Neural crest cell (in vitro differentiated cells): ENCODE data around the gene MCC. TPM values are rescaled to one million over a fixed set of nuclear protein-coding genes. Genes with fewer than 3 reads are reported as not detected.
"Not testable (repeated sequence)": the region's sequence is repeated elsewhere in the genome, so short reads cannot be mapped to it uniquely, and the experiment has no call there.

Experiments
- DNase-seq: peaks from one replicate; pipeline ENCODE4 v3.0.0; 2021; ENCODE audit warnings: low read depth, mixed read lengths, low spot score
- H3K27ac Mint-ChIP-seq: one replicate; pipeline ENCODE4 v1.8.0; 2021; ENCODE audit warnings: mild to moderate bottlenecking, mixed read lengths; ENCODE audit not compliant: unreplicated experiment
- H3K27me3 Mint-ChIP-seq: 2 replicates; pipeline ENCODE4 v1.8.0; 2021; ENCODE audit warnings: low read depth, mild to moderate bottlenecking, mixed read lengths
- H3K36me3 Mint-ChIP-seq: 2 replicates; pipeline ENCODE4 v1.8.0; 2021; ENCODE audit warnings: low read depth, mild to moderate bottlenecking, mixed read lengths
- H3K4me1 Mint-ChIP-seq: 2 replicates; pipeline ENCODE4 v1.8.0; 2021; ENCODE audit warnings: mixed read lengths
- H3K4me3 Mint-ChIP-seq: one replicate; pipeline ENCODE4 v1.8.0; 2021; ENCODE audit warnings: mild to moderate bottlenecking, mixed read lengths
- H3K9me3 Mint-ChIP-seq: 2 replicates; pipeline ENCODE4 v1.8.0; 2021; ENCODE audit warnings: mixed read lengths
- total RNA-seq: library from RNA; stranded (reverse); gene quantifications from 2 replicates; pipeline ENCODE4 v1.2.1, GENCODE V29; 2021
- TF ChIP-seq, protein P1 (sequence below): fragments of 200-600 bp; sonication (generic); conservative IDR thresholded peaks from 2 replicates; pipeline ENCODE4 v1.5.0; 2021; ENCODE audit warnings: antibody characterized with exemption, mild to moderate bottlenecking

Gene MCC
- total RNA-seq, 1 donor from 2014 or later: 10.8 TPM

DNA sequence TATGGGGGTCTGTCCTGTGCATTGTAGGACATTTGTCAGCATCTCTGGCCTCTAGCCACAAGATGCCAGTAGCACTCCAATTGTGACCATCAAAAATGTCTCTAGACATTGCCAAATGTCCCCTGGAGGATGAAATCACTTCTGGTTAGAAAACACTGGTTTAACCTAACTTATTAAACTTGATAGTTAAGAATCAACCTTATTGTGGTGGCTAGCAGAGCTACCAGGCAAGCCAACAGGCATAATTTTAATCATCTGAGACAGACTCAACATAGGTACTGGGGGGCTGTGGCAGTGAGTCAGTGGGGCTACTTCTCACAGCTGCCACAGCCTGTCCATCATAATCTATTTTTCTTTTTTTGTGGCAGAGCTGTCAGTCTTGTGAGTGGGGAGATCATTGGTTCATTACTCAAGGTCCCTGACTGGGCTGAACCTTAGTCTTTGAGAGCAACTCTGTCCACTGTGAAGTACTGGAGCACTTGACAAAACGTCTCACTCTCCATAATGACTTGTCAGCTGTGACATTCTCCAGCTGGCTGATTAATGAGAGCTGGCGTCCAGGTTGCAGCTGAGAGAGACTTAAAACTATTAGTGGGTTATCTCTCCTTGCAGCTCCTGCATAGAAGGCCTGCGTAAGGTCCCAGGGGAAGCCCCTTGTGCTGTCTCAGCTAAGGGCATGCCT lies 403.7 kb downstream of the MCC start:
- Mint-ChIP-seq H3K27ac (no peak overlapping the region), H3K36me3 (peaks cover 16% of the 10 kb centered on the region), H3K27me3 (no peaks in the 10 kb centered on the region), H3K4me1 (peaks cover 13% of the 10 kb centered on the region), H3K4me3 (no peak overlapping the region), H3K9me3 (peaks cover 2% of the 10 kb centered on the region)
- TF ChIP-seq, protein P1, sequence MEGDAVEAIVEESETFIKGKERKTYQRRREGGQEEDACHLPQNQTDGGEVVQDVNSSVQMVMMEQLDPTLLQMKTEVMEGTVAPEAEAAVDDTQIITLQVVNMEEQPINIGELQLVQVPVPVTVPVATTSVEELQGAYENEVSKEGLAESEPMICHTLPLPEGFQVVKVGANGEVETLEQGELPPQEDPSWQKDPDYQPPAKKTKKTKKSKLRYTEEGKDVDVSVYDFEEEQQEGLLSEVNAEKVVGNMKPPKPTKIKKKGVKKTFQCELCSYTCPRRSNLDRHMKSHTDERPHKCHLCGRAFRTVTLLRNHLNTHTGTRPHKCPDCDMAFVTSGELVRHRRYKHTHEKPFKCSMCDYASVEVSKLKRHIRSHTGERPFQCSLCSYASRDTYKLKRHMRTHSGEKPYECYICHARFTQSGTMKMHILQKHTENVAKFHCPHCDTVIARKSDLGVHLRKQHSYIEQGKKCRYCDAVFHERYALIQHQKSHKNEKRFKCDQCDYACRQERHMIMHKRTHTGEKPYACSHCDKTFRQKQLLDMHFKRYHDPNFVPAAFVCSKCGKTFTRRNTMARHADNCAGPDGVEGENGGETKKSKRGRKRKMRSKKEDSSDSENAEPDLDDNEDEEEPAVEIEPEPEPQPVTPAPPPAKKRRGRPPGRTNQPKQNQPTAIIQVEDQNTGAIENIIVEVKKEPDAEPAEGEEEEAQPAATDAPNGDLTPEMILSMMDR: no peak
- DNase-seq: no peak

DNA sequence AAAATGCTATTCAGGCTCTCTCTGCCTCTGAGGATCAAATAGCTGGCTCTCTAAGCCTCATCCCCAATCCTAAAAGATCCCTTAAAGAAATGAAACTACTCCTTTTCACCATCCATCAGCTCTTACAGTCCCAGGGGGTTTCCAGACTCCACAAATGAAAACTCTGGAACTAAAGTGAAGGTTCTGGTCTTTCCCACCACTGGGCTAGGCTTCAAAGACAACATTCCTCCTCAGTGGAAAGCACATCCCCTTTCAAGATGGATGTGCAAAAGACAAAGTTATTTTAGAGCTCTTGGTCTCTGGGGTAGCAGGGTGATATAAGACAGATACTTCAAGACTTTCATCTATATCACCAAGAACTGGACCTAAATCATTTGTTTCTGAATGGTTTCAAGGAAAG lies 404.8 kb downstream of the MCC start:
- Mint-ChIP-seq H3K9me3 (peaks cover 8% of the 10 kb centered on the region), H3K27ac (no peak overlapping the region), H3K27me3 (no peaks in the 10 kb centered on the region), H3K4me3 (no peak overlapping the region), H3K4me1 (peaks cover 13% of the 10 kb centered on the region), H3K36me3 (peaks cover 22% of the 10 kb centered on the region)
- DNase-seq: no peak
- TF ChIP-seq, protein P1: no peak

DNA sequence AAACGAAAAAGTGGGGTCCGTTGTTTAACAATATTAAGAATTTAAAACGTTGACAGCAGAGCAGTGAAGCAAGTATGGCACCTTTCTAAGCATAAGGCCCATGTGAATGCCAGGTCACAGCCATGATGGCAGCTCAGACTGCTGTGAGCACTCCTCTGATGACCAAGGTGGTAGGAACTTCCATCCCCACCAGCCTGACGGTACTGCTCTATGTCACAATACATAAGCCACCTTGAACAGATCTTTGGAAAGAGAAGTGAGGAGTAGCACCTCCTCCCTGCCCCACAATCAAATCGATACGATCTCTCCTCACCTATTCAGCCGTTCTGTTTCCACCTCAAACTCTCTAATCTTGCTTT lies 405.7 kb downstream of the MCC start:
- TF ChIP-seq, protein P1: no peak
- Mint-ChIP-seq H3K4me3 (no peak overlapping the region), H3K36me3 (peaks cover 24% of the 10 kb centered on the region), H3K27ac (peak overlapping the region; percentile 46), H3K9me3 (peaks cover 8% of the 10 kb centered on the region), H3K27me3 (no peaks in the 10 kb centered on the region), H3K4me1 (peaks cover 13% of the 10 kb centered on the region)
- no peak for DNase-seq

DNA sequence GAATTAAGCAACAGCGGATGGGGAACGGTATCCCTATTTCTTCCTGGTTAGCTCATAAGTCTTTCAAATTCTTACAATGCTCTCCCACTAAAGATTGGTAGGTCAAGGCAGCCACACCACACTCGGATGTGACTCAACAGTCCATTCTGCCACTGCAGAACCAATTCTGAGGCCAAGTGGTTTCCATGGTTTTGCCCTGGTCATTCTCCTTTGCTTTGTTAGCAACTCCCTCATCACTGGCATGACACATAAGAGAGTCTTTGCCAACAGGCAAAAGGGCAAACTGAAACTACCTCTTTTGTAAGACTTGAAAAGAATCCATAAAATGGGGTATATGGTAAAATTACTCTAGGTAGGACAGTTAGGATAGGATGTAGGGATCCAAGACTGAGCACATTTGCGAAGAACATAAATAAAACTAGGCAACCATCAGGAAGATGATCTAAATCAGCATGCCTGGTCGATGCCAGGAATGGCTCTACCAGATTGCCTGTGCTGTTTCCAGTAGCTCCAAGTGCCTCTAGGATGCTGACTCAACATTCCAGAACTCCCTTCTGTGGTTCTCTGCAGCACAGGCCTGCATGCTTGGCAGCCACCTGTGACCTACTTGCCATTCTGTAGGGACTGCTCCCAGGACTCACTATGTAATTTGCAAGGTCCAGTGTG lies 406.2 kb downstream of the MCC start:
- peaks cover 11% of the 10 kb centered on the region for H3K9me3 Mint-ChIP-seq
- H3K36me3 Mint-ChIP-seq: peaks cover 28% of the 10 kb centered on the region
- no peaks in the 10 kb centered on the region for H3K27me3 Mint-ChIP-seq

DNA sequence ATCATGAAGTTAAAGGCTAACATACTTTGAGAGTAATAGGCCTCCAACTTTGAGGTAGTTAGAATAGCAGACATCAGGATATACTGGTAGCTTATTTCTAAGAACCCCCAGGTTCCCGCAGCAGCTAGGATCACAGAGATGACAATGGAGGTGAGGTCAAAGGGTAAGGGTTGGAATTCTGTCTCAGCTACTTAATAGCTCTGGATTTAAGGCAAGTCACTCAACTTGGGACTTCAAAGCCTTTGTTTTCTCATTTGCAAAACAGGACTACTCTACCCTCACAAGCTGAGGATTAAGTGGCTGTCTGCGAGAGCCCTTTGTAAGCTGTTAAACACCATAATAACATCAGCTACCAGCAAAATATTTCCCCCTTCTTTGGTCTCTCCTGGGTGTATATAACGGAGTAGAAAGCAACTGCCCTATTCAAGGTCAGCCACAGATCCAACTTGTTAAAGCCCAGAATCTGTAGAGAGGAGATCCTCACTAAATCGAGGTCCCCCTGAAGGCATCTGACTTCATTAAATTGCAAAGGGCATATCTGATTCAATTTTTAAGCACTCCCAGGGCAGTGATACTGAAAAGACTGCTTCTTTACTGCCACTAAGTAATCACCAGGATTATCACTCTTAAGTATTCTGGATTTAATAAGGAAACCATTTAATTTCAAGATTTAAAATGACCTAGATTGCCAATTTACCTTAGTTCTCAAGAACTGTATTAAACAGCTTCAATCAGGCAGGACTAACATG lies 407.0 kb downstream of the MCC start:
- Mint-ChIP-seq H3K9me3 (peaks cover 11% of the 10 kb centered on the region), H3K36me3 (peaks cover 33% of the 10 kb centered on the region), H3K4me1 (peaks cover 13% of the 10 kb centered on the region), H3K27me3 (no peaks in the 10 kb centered on the region), H3K27ac (no peak overlapping the region), H3K4me3 (no peak overlapping the region)
- no peak for DNase-seq
- TF ChIP-seq, protein P1: no peak

More for the DNA sequence above, 406.2 kb downstream of the MCC start:
- Mint-ChIP-seq H3K4me3 (no peak overlapping the region), H3K27ac (no peak overlapping the region), H3K4me1 (peaks cover 13% of the 10 kb centered on the region)
- no peak for DNase-seq
- TF ChIP-seq, protein P1: no peak

DNA sequence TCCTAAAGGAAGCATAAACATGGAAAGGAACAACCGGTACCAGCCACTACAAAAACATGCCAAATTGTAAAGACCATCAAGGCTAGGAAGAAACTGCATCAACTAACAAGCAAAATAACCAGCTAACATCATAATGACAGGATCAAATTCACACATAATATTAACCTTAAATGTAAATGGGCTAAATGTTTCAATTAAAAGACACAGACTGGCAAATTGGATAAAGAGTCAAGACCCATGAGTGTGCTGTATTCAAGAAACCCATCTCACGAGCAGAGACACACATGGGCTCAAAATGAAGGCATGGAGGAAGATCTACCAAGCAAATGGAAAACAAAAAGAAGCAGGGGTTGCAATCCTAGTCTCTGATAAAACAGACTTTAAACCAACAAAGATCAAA lies 411.6 kb downstream of the MCC start:
- Mint-ChIP-seq H3K36me3 (peaks cover 36% of the 10 kb centered on the region), H3K9me3 (peaks cover 14% of the 10 kb centered on the region)
- not testable (repeated sequence) for DNase-seq, H3K27me3 Mint-ChIP-seq, H3K27ac Mint-ChIP-seq, H3K4me1 Mint-ChIP-seq, H3K4me3 Mint-ChIP-seq
